ENCODE data around the gene ZDHHC1.

The ZDHHC1 gene

GRCh38 chr16:67437513-67437912 lies 21.2 kb upstream of the ZDHHC1 start:
- TF ChIP-seq CTCF (conservative IDR thresholded peaks at IDR 0.05; ENCODE audit: low read length) = no peak
- no peak for DNase-seq (ENCODE audit: low read depth)
- H3K4me3 ChIP-seq (ENCODE audit: low read length) = no peak overlapping the region

DNA sequence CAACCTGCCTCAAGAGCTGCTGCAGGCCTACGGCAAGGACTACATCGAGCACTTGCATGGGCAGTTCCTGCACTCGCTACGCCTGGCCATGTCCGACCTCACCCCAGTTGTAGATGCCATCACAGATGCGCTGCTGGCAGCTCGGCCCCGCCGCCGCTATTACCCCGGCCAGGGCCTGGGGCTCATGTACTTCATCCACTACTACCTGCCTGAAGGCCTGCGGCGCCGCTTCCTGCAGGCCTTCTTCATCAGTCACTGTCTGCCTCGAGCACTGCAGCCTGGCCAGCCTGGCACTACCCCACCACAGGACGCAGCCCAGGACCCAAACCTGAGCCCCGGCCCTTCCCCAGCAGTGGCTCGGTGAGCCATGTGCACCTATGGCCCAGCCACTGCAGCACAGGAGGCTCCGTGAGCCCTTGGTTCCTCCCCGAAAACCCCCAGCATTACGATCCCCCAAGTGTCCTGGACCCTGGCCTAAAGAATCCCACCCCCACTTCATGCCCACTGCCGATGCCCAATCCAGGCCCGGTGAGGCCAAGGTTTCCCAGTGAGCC lies 20.4 kb upstream of the ZDHHC1 start:
- no peak for DNase-seq (ENCODE audit: low read depth)
- no peak for TF ChIP-seq CTCF (conservative IDR thresholded peaks at IDR 0.05; ENCODE audit: low read length)
- no peak overlapping the region for H3K4me3 ChIP-seq (ENCODE audit: low read length)

GRCh38 chr16:67435758-67436164 lies 19.5 kb upstream of the ZDHHC1 start:
- DNase-seq (ENCODE audit: low read depth) = no peak
- TF ChIP-seq CTCF (conservative IDR thresholded peaks at IDR 0.05; ENCODE audit: low read length) = no peak
- H3K4me3 ChIP-seq (ENCODE audit: low read length) = no peak overlapping the region

DNA sequence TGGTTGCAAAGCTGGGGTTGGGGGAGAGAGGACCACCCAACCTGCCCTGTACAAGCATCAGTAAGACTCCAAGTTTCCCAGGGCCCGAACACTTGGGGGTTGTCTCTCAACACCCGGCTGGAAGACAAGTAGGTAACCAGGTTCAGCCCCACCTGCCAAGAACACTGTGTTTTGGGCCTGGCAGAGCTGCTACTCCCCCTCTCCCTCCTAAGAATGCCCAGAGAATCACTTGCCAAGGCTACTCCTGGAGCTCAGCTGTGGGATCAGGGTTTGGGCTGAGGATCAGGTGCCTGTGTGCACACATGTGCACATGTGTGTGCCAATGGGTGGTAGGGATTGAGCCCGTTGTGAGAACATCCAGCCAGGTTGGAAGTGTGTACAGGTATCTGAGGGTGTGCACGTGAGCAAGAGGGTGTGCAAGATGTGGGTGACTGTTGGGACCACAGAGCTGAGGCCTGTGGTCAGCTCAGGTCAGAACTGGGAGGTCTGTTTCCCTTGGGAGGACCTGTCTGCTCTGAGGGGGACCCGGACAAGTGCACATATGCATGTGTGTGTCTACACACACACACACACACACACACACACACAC lies 16.9 kb upstream of the ZDHHC1 start:
- no peak overlapping the region for H3K4me3 ChIP-seq (ENCODE audit: low read length)
- no peak for DNase-seq (ENCODE audit: low read depth)
- no peak for TF ChIP-seq CTCF (conservative IDR thresholded peaks at IDR 0.05; ENCODE audit: low read length)

DNA sequence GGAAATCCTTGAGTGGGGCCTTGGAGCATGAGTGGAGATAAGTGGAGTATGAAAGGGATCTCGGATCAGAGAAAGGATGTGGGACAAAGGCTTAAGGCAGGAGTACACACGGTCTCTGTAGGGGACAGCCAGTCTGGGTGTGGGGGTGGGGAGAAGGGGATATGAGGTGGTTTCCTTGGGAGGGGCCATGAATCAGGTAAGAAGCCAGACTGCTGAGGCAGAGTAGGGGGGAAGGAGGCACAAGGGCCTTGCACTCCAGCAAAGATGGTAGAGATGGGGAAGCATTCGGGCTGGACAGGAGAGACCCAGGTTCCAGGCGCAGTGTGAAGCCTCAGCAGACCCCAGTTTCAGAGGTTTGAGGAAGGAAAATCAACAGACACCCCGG lies 16.2 kb upstream of the ZDHHC1 start:
- no peak for DNase-seq (ENCODE audit: low read depth)
- H3K4me3 ChIP-seq (ENCODE audit: low read length) = no peak overlapping the region
- no peak for TF ChIP-seq CTCF (conservative IDR thresholded peaks at IDR 0.05; ENCODE audit: low read length)

DNA sequence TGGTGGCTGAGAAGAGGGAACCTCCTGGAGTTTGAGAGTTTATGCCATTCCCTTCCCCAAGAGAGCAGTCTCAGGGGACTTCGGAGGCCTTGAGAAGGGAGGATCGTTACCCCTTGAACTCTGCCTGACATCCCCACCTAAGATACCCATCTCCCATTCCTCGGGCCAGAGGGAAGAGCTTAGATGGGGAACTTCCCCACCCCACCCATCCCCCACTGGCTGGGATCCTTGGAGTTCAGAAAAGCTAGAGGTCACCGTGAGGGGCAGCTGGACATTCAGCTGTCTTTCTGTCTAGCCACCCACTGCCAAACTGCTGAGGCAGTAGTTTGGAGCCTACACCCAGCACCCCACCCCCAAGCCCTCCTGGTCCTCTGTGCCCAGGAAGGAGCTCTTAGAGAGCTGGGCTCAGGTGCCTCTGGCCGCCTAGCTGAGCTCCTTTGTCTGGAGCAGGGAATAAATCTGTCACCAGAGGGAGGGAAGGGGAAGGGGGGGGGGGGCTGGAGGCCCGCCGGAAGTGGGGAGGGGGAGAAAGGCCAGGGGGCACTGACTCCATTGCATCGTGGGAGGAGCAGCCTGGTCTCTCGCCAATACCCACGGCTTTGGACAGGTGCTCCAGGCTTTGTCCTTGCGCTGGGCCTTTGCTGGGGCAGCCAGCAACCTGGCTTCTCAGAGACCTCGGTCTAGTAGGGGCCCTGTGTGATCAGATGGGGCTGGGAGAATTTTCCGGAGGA lies 15.7 kb upstream of the ZDHHC1 start:
- TF ChIP-seq CTCF (conservative IDR thresholded peaks at IDR 0.05; ENCODE audit: low read length) = no peak
- no peak for DNase-seq (ENCODE audit: low read depth)
- peak overlapping the region; percentile 36; the same call in 1 of the 2 replicates for H3K4me3 ChIP-seq (ENCODE audit: low read length)
